ENCODE data around the gene EIF1AX. TPM values are rescaled to one million over a fixed set of nuclear protein-coding genes. Genes with fewer than 3 reads are reported as not detected.

Gene EIF1AX
- total RNA-seq, 2 experiments from 2014 or later: 27.5 to 98.5 TPM

DNA sequence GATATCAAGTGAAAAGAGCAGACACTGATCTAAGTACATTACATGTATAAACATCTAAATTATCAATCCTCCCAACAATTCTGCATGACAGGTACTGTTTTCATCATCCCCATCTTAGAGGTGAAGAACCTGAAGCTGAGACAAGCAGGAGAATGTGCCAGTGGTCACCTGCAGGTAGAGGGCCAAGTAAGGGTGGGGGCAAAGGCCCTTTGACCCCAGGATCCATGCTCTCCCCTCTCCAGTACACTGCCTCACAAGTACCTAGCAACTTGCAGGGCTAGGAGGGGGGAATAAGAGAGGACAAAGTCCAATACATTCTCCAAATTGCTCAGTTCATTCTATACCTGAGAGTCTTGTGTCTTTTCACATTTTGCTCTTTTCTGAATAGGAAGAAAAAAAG, 16.7 kb downstream of the EIF1AX start:
- H3K4me1 ChIP-seq (ENCODE audit: insufficient read depth, low read length, poor library complexity, severe bottlenecking): no peaks in the 10 kb centered on the region
- no peak overlapping the region for H3K27ac ChIP-seq (ENCODE audit: low read depth, low read length, poor library complexity, severe bottlenecking)
- no peak overlapping the region for H2AFZ ChIP-seq (ENCODE audit: low read length)
- H3K4me2 ChIP-seq (ENCODE audit: low read length): no peak overlapping the region
- no peak for DNase-seq (ENCODE audit: low spot score)
- peaks cover 35% of the 10 kb centered on the region for H3K36me3 ChIP-seq (ENCODE audit: insufficient read depth, low read length)
- POLR2A ChIA-PET: no interaction called here
- H3K79me2 ChIP-seq (ENCODE audit: insufficient read depth, low read depth, low read length): no peaks in the 10 kb centered on the region
- no peaks in the 10 kb centered on the region for H3K9me3 ChIP-seq (ENCODE audit: low read length)
- CTCF ChIA-PET (ENCODE audit: unreplicated experiment): no interaction called here
- no peak overlapping the region for H3K4me3 ChIP-seq (ENCODE audit: low read depth, low read length, poor library complexity, severe bottlenecking)
- no TSS peak for BruUV-seq (replicated peaks)
- TF ChIP-seq, protein P1, sequence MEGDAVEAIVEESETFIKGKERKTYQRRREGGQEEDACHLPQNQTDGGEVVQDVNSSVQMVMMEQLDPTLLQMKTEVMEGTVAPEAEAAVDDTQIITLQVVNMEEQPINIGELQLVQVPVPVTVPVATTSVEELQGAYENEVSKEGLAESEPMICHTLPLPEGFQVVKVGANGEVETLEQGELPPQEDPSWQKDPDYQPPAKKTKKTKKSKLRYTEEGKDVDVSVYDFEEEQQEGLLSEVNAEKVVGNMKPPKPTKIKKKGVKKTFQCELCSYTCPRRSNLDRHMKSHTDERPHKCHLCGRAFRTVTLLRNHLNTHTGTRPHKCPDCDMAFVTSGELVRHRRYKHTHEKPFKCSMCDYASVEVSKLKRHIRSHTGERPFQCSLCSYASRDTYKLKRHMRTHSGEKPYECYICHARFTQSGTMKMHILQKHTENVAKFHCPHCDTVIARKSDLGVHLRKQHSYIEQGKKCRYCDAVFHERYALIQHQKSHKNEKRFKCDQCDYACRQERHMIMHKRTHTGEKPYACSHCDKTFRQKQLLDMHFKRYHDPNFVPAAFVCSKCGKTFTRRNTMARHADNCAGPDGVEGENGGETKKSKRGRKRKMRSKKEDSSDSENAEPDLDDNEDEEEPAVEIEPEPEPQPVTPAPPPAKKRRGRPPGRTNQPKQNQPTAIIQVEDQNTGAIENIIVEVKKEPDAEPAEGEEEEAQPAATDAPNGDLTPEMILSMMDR (conservative IDR thresholded peaks at IDR 0.05; ENCODE audit: low read length): no peak
- no peak for TF ChIP-seq EZH2phosphoT487 (IDR thresholded peaks at IDR 0.05; ENCODE audit: borderline replicate concordance, low read depth, low read length)
- no peaks in the 10 kb centered on the region for H4K20me1 ChIP-seq (ENCODE audit: insufficient read depth, low read length)
- intact Hi-C loops (cut with micrococcal nuclease; ENCODE audit: unreplicated experiment): no loop called here
- H3K9me2 ChIP-seq (ENCODE audit: insufficient read depth, low read length): no peaks in the 10 kb centered on the region

DNA sequence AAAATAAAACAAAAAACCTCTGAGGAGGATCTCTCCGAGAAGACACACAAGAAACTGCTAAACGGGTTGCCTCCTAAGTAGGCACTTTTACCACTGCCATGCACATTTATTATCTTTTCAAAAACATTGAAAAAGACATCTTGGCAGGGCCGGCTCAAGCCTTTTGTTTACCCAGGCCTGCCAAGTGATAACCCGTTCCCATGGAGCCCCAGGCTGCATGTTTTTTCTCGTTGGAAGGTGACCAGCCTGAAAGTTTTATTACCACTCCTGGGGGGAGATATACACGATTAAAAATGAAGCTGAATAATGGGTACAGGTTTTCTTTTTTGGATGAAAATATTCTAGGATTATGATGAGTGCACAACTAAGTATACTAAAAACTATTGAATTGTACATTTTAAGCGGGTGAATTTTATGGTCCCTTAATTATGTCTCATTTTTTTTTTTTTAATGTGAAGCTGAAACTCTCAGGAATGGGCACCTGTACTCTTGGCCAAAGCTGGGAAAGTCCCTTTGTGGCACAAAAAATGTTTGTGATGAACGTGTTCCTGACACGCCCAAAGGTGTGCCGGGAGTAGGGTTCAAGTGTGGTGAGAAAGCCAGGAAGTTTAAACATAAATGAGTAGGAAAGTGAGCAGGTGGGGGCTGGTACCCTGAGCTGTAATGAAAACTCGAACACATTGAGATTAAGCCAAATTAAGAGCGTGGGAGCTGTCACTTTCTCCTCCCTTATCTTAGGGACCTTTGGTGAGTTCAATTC, 23.4 kb downstream of the EIF1AX start:
- DNase-seq (ENCODE audit: low spot score): no peak
- CTCF ChIA-PET (ENCODE audit: unreplicated experiment): no interaction called here
- Histone ChIP-seq H3K4me1 (ENCODE audit: insufficient read depth, low read length, poor library complexity, severe bottlenecking) (no peaks in the 10 kb centered on the region), H3K27ac (ENCODE audit: low read depth, low read length, poor library complexity, severe bottlenecking) (no peak overlapping the region), H3K9me3 (ENCODE audit: low read length) (no peaks in the 10 kb centered on the region), H2AFZ (ENCODE audit: low read length) (no peak overlapping the region), H3K79me2 (ENCODE audit: insufficient read depth, low read depth, low read length) (no peaks in the 10 kb centered on the region), H3K4me2 (ENCODE audit: low read length) (no peak overlapping the region), H3K36me3 (ENCODE audit: insufficient read depth, low read length) (no peaks in the 10 kb centered on the region), H3K9me2 (ENCODE audit: insufficient read depth, low read length) (no peaks in the 10 kb centered on the region), H3K4me3 (ENCODE audit: low read depth, low read length, poor library complexity, severe bottlenecking) (no peak overlapping the region), H4K20me1 (ENCODE audit: insufficient read depth, low read length) (no peaks in the 10 kb centered on the region)
- intact Hi-C loops (cut with micrococcal nuclease; ENCODE audit: unreplicated experiment): no loop called here
- POLR2A ChIA-PET: interaction anchor here (1.0 kb wide), 1 partner anchor 14 kb away, joined by 3 read pairs; no protein-coding TSS in a partner anchor
- BruUV-seq (replicated peaks): no TSS peak
- TF ChIP-seq, protein P1 (conservative IDR thresholded peaks at IDR 0.05; ENCODE audit: low read length): no peak
- TF ChIP-seq EZH2phosphoT487 (IDR thresholded peaks at IDR 0.05; ENCODE audit: borderline replicate concordance, low read depth, low read length): no peak

- H3K36me3 ChIP-seq (ENCODE audit: insufficient read depth, low read length): no peaks in the 10 kb centered on the region
- ChIA-PET POLR2A (no interaction called here), CTCF (ENCODE audit: unreplicated experiment) (no interaction called here)
- intact Hi-C loops (cut with micrococcal nuclease; ENCODE audit: unreplicated experiment): no loop called here
- no peaks in the 10 kb centered on the region for H3K9me2 ChIP-seq (ENCODE audit: insufficient read depth, low read length)
- no peaks in the 10 kb centered on the region for H3K4me1 ChIP-seq (ENCODE audit: insufficient read depth, low read length, poor library complexity, severe bottlenecking)
- H3K4me2 ChIP-seq (ENCODE audit: low read length): no peak within 1 kb of the TSS
- no TSS peak for BruUV-seq (replicated peaks)
- H3K4me3 ChIP-seq (ENCODE audit: low read depth, low read length, poor library complexity, severe bottlenecking): no peak within 1 kb of the TSS
- H3K79me2 ChIP-seq (ENCODE audit: insufficient read depth, low read depth, low read length): no peaks in the 10 kb centered on the region
- no peaks in the 10 kb centered on the region for H3K9me3 ChIP-seq (ENCODE audit: low read length)
- no peak for DNase-seq (ENCODE audit: low spot score)
- no peaks in the 10 kb centered on the region for H4K20me1 ChIP-seq (ENCODE audit: insufficient read depth, low read length)
- no peak within 1 kb of the TSS for H2AFZ ChIP-seq (ENCODE audit: low read length)
- H3K27ac ChIP-seq (ENCODE audit: low read depth, low read length, poor library complexity, severe bottlenecking): no peak within 1 kb of the TSS
- no peak for TF ChIP-seq EZH2phosphoT487 (IDR thresholded peaks at IDR 0.05; ENCODE audit: borderline replicate concordance, low read depth, low read length)
- TF ChIP-seq, protein P1 (conservative IDR thresholded peaks at IDR 0.05; ENCODE audit: low read length): no peak
These were observed 24.9 kb downstream of the EIF1AX start, which contains the start of gene MAP7D2 for GRCh38 chrX:20116577-20117240. MAP7D2 (minus strand) TSS chrX:20116907; CDS start chrX:20116879, 28 bp downstream.

Data from OCI-LY7 (cell line).